AG04449 (cell line): ENCODE results near the gene TUSC2.
"Not testable (repeated sequence)": the region's sequence is repeated elsewhere in the genome, so short reads cannot be mapped to it uniquely, and the experiment has no call there.

Experiments
- CTCF ChIA-PET: fragments of 350-600 bp; formaldehyde crosslinking; extraction: SDS; loops from one replicate; lab custom pipeline; 2021; ENCODE audit warnings: antibody characterized with exemption; lab: Yijun Ruan, JAX
- POLR2A ChIA-PET: fragments of 400-600, 350-600 bp; formaldehyde crosslinking; extraction: SDS; loops from one replicate; lab custom pipeline; 2020; ENCODE audit warnings: antibody characterized with exemption, inconsistent platforms; lab: Yijun Ruan, JAX
- DNase-seq: peaks from one replicate; pipeline ENCODE4 v3.0.0-alpha.2; 2010; ENCODE audit warnings: low read depth, low spot score
- H3K4me3 ChIP-seq: 2 replicates; pipeline ENCODE4 v1.5.1; 2011; ENCODE audit warnings: low read depth, mild to moderate bottlenecking, control low read depth, low read length
- CTCF ChIP-seq: IDR thresholded peaks from one replicate; pipeline ENCODE4 v1.5.1; 2011; ENCODE audit warnings: mild to moderate bottlenecking, moderate library complexity, low read length, control low read depth, inconsistent platforms; ENCODE audit not compliant: insufficient read depth; ENCODE audit errors: missing control alignments

Gene TUSC2

GRCh38 chr3:50288387-50289007 is 39.5 kb downstream of the TUSC2 start:
- ChIA-PET CTCF (interaction anchor here (1.3 to 7.0 kb wide), 6 partner anchors 10 to 95 kb away, joined by 4 to 31 read pairs (median 8); partner anchors contain the start of genes HYAL3, LSMEM2 and NAA80), POLR2A (no interaction called here)
- DNase-seq, result no peak
- TF ChIP-seq CTCF, result no peak
- H3K4me3 ChIP-seq, result no peak overlapping the region

- no peak for DNase-seq
- TF ChIP-seq CTCF, result no peak
- ChIA-PET POLR2A (no interaction called here), CTCF (interaction anchor here (1.0 to 7.0 kb wide), 6 partner anchors 8 to 94 kb away, joined by 3 to 31 read pairs (median 3); partner anchors contain the start of genes LSMEM2 and SEMA3B)
- no peak overlapping the region for H3K4me3 ChIP-seq
Measured at GRCh38 chr3:50287262-50287661, 40.8 kb downstream of the TUSC2 start.

GRCh38 chr3:50286322-50287227 is 41.4 kb downstream of the TUSC2 start:
- ChIA-PET POLR2A (no interaction called here), CTCF (interaction anchor here (1.0 to 1.9 kb wide), 5 partner anchors 8 to 60 kb away, joined by 3 to 9 read pairs (median 3); partner anchors contain the start of genes LSMEM2 and SEMA3B)
- TF ChIP-seq CTCF, result no peak
- DNase-seq, result no peak
- no peak overlapping the region for H3K4me3 ChIP-seq

- H3K4me3 ChIP-seq, DNase-seq, POLR2A ChIA-PET: not testable (repeated sequence)
- CTCF ChIA-PET, result interaction anchor here (0.6 to 40.0 kb wide), 5 partner anchors 10 to 91 kb away, joined by 3 to 1609 read pairs (median 11); partner anchors contain the start of genes GNAI2 and GNAT1
Measured at GRCh38 chr3:50284121-50284520, 43.9 kb downstream of the TUSC2 start.

- ChIA-PET POLR2A (interaction anchor here (0.6 to 1.3 kb wide), 3 partner anchors 10 to 63 kb away, joined by 3 to 6 read pairs (median 5); no protein-coding TSS in a partner anchor), CTCF (interaction anchor here (1.3 to 40.0 kb wide), 5 partner anchors 8 to 90 kb away, joined by 4 to 1609 read pairs (median 10); partner anchors contain the start of genes GNAI2, GNAT1 and SEMA3B)
- no peak overlapping the region for H3K4me3 ChIP-seq
- no peak for TF ChIP-seq CTCF
- DNase-seq, result no peak
Measured at GRCh38 chr3:50279255-50280016, 48.6 kb downstream of the TUSC2 start.

GRCh38 chr3:50278880-50279224 is 49.2 kb downstream of the TUSC2 start, which contains the start of gene LSMEM2:
LSMEM2 (plus strand) TSS chr3:50279087; CDS start chr3:50279114, 27 bp downstream.
- H3K4me3 ChIP-seq, result no peak within 1 kb of the TSS
- ChIA-PET CTCF (interaction anchor here (1.3 to 40.0 kb wide), 5 partner anchors 9 to 90 kb away, joined by 4 to 1609 read pairs (median 10); partner anchors contain the start of genes GNAI2, GNAT1 and SEMA3B), POLR2A (no interaction called here)
- no peak for DNase-seq
- TF ChIP-seq CTCF, result no peak
